ENCODE results near the gene NFIL3.

The NFIL3 gene

DNA sequence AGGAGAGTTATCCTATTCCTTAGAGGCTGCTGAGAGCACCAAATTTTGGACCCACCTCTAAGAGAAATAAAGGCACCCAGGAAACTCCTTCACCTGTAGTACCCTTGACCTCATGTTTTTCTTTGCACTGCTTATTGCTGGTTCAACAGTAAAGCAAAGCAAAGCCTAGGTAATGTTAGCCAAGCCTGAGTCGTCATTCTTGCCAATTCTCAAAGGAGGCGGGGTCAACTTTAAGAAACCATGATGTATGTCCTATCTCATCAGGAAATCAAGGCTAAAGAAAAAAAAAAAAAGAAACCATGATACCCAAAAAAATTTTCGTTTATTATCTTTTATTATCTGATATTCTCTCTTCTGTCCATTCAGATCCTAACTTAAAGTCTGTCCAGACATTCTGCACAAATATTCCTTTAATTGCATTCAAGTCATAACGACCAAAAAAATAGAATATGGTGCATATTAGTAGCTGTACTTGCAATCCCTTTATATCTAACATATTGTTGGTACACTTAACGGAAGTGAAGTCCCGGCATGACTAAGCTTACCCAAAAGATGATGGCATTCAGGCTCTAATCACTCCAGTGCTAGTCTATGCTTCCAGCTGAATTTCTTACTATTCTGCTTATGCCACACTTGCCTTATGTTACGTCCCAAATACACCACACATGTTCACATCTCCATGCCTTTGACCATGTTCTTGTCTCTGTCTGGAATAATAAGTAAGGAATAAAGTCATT lies 63.7 kb downstream of the NFIL3 start:
- DNase-seq (ENCODE audit: low read depth), result peak; percentile 2

DNA sequence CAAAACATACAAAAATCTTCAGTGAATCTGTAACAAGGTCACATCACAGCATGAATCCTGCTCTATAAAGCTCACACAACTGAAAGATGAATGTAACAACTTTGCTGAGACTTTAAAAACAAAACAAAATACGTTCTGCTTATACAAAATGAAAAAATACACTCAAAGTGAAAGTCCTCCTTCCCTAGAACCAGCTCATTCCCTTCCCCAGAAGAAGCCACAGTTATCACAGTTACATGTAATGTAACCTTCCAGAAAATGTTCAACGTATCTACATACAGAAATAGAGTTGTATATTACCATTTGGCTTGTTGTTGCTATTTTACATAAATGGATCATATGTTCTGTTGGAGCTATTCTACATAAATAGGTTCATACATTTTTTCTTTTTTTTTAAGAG lies 64.5 kb downstream of the NFIL3 start:
- DNase-seq (ENCODE audit: low read depth), result no peak

Data from fibroblast of gingiva (primary cell).